Liver (tissue), 9 donors: Measurements from ENCODE around the gene BIRC5. TPM values are rescaled to one million over a fixed set of nuclear protein-coding genes. Genes with fewer than 3 reads are reported as not detected.

Experiments
- DNase-seq: peaks from one replicate; pipeline ENCODE4 v3.0.0-alpha.2; 2017; ENCODE audit warnings: low spot score
- H3K27ac ChIP-seq, 2 donors: one replicate each; pipeline ENCODE4 v1.7.0; 2013; ENCODE audit warnings: inconsistent platforms in 2 of 2, low read length in 2 of 2, control low read depth in 1 of 2, low read depth in 1 of 2, mild to moderate bottlenecking in 1 of 2
- H3K27me3 ChIP-seq, 4 donors: one replicate each; pipeline versions ENCODE4 v1.6.1 to v1.7.0; 2013; ENCODE audit warnings: low read length in 3 of 4, inconsistent platforms in 1 of 4, mild to moderate bottlenecking in 1 of 4, moderate library complexity in 1 of 4; ENCODE audit not compliant: control insufficient read depth in 4 of 4, insufficient read depth in 4 of 4
- H3K36me3 ChIP-seq, 4 donors: one replicate each; pipeline versions ENCODE4 v1.6.1 to v1.7.0; 2013; ENCODE audit warnings: low read length in 3 of 4, mild to moderate bottlenecking in 3 of 4, low read depth in 1 of 4, moderate library complexity in 1 of 4; ENCODE audit not compliant: control insufficient read depth in 4 of 4, insufficient read depth in 3 of 4
- H3K4me1 ChIP-seq, 4 donors: one replicate each; pipeline versions ENCODE4 v1.6.1 to v1.7.0; 2013; ENCODE audit warnings: low read length in 3 of 4, mild to moderate bottlenecking in 3 of 4, moderate library complexity in 1 of 4; ENCODE audit not compliant: control insufficient read depth in 4 of 4, insufficient read depth in 4 of 4
- H3K4me3 ChIP-seq, 3 donors: one replicate each; pipeline versions ENCODE4 v1.6.1 to v1.7.0; 2013; ENCODE audit warnings: low read length in 3 of 3, control low read depth in 1 of 3, low read depth in 1 of 3, mild to moderate bottlenecking in 1 of 3
- H3K9ac ChIP-seq, 2 donors: one replicate each; pipeline ENCODE4 v1.7.0; 2013; ENCODE audit warnings: low read length in 2 of 2, mild to moderate bottlenecking in 2 of 2, moderate library complexity in 2 of 2, control low read depth in 1 of 2, low read depth in 1 of 2
- H3K9me3 ChIP-seq, 4 donors: one replicate each; pipeline versions ENCODE4 v1.6.1 to v1.7.0; 2013; ENCODE audit warnings: low read length in 3 of 4; ENCODE audit not compliant: control insufficient read depth in 4 of 4
- ATF3 ChIP-seq: IDR thresholded peaks from 2 replicates; pipeline ENCODE4 v1.6.1; 2016; ENCODE audit warnings: antibody characterized with exemption
- CTCF ChIP-seq: fragments of 150-350 bp; IDR thresholded peaks from 2 replicates; pipeline ENCODE4 v1.5.1; 2017; ENCODE audit warnings: improper control_type of control experiment, low read depth, low read length; ENCODE audit not compliant: missing input control
- EGR1 ChIP-seq, 2 donors: IDR thresholded peaks; 2 replicates each; pipeline ENCODE4 v1.6.1; 2016 to 2018; ENCODE audit warnings: antibody characterized with exemption in 2 of 2, low read depth in 2 of 2
- FOXA1 ChIP-seq: IDR thresholded peaks from 2 replicates; pipeline ENCODE4 v1.6.1; 2016; ENCODE audit warnings: antibody characterized with exemption
- FOXA2 ChIP-seq: IDR thresholded peaks from 2 replicates; pipeline ENCODE4 v1.6.1; 2016; ENCODE audit warnings: antibody characterized with exemption
- GABPA ChIP-seq, 2 donors: IDR thresholded peaks in 1 of 2; conservative IDR thresholded peaks in 1 of 2; 2 replicates each; pipeline ENCODE4 v1.6.1; 2016; ENCODE audit warnings: antibody characterized with exemption in 2 of 2, mild to moderate bottlenecking in 1 of 2, moderate library complexity in 1 of 2
- HNF4A ChIP-seq, 2 donors: conservative IDR thresholded peaks; 2 replicates each; pipeline ENCODE4 v1.6.1; 2016; ENCODE audit warnings: antibody characterized with exemption in 2 of 2, mild to moderate bottlenecking in 2 of 2
- HNF4G ChIP-seq: IDR thresholded peaks from 2 replicates; pipeline ENCODE4 v1.6.1; 2016; ENCODE audit warnings: antibody characterized with exemption
- JUND ChIP-seq, 2 donors: IDR thresholded peaks; 2 replicates each; pipeline ENCODE4 v1.6.1; 2016; ENCODE audit warnings: antibody characterized with exemption in 2 of 2
- MAX ChIP-seq: IDR thresholded peaks from 2 replicates; pipeline ENCODE4 v1.6.1; 2016; ENCODE audit warnings: antibody characterized with exemption
- NR2F2 ChIP-seq: IDR thresholded peaks from 2 replicates; pipeline ENCODE4 v1.6.1; 2016; ENCODE audit warnings: antibody characterized with exemption
- RAD21 ChIP-seq, 2 donors: IDR thresholded peaks; 2 replicates each; pipeline ENCODE4 v1.6.1; 2016; ENCODE audit warnings: antibody characterized with exemption in 2 of 2, mild to moderate bottlenecking in 2 of 2
- RXRA ChIP-seq, 2 donors: IDR thresholded peaks; 2 replicates each; pipeline ENCODE4 v1.6.1; 2017 to 2018; ENCODE audit warnings: antibody characterized with exemption in 2 of 2, mild to moderate bottlenecking in 1 of 2
- SP1 ChIP-seq: IDR thresholded peaks from 2 replicates; pipeline ENCODE4 v1.6.1; 2018; ENCODE audit warnings: antibody characterized with exemption, mild to moderate bottlenecking
- TAF1 ChIP-seq: conservative IDR thresholded peaks from 2 replicates; pipeline ENCODE4 v1.6.1; 2016; ENCODE audit warnings: antibody characterized with exemption, mild to moderate bottlenecking
- YY1 ChIP-seq: IDR thresholded peaks from 2 replicates; pipeline ENCODE4 v1.6.1; 2016; ENCODE audit warnings: antibody characterized with exemption, mild to moderate bottlenecking
- ZBTB33 ChIP-seq: IDR thresholded peaks from 2 replicates; pipeline ENCODE4 v1.6.1; 2016; ENCODE audit warnings: antibody characterized with exemption
- WGBS: extraction: QIAGEN DNeasy Blood & Tissue Kit; methylation state at CpG from one replicate; pipeline ENCODE4 v1.1.7; 2013; 5-methylcytosine and 5-hydroxymethylcytosine counted together
- polyA plus RNA-seq, 2 donors: library from polyadenylated mRNA; stranded (reverse) in 1 of 2; unstranded in 1 of 2; fragments of 200-250 nt in 1 of 2; fragments of >200 nt in 1 of 2; fragmentation: Nextera tagmentation in 1 of 2; extraction: Ambion mirVana in 1 of 2; gene quantifications; one replicate each; pipeline versions ENCODE4 v1.2.1 to v1.2.3, GENCODE V29; 2013 to 2015
- total RNA-seq, 2 donors: library from RNA; depleted of rRNA; stranded (reverse); fragments of >200 nt; gene quantifications; one replicate each; pipeline ENCODE4 v1.2.3, GENCODE V29; 2014
- donor health status: healthy.
- donor health status: healthy.
- donor health status: healthy.
- donor health status: healthy.
- donor health status: healthy.

BIRC5 gene
- total and polyA plus RNA-seq, 4 donors: 0.42 to 73.2 (median 3.1) TPM

GRCh38 chr17:78230996-78231935 lies 17.2 kb downstream of the BIRC5 start, which contains the start of gene TMEM235:
Gene TMEM235 (plus strand): TSS chr17:78231631. CDS start chr17:78232024, 393 bp downstream.
- Histone ChIP-seq H3K4me1 (peaks cover 0 to 3% (median 0%) of the 10 kb centered on the region in 4 donors), H3K9ac (no peak within 1 kb of the TSS), H3K9me3 (no peaks in the 10 kb centered on the region), H3K4me3 (peak within 1 kb of the TSS in 1 of 3 donors; percentile 25), H3K27ac (no peak within 1 kb of the TSS), H3K36me3 (no peaks in the 10 kb centered on the region), H3K27me3 (peaks cover 0 to 5% (median 4%) of the 10 kb centered on the region in 4 donors)
- TF ChIP-seq SP1 (no peak), JUND (IDR thresholded peaks at IDR 0.05) (no peak), RXRA (IDR thresholded peaks at IDR 0.05) (no peak), FOXA2 (no peak), CTCF (no peak), YY1 (no peak), ATF3 (no peak), HNF4A (conservative IDR thresholded peaks at IDR 0.05) (no peak), MAX (no peak), ZBTB33 (no peak), TAF1 (no peak), HNF4G (no peak), FOXA1 (no peak), GABPA (IDR thresholded peaks at IDR 0.05 in 1 of 2, conservative IDR thresholded peaks at IDR 0.05 in 1 of 2) (no peak), NR2F2 (no peak), RAD21 (IDR thresholded peaks at IDR 0.05) (no peak)
- WGBS: 28% methylated on average over 52 of the region's 52 CpGs
- DNase-seq: no peak

GRCh38 chr17:78231991-78232858 lies 18.2 kb downstream of the BIRC5 start:
- Histone ChIP-seq H3K9me3 (no peaks in the 10 kb centered on the region), H3K4me3 (peak overlapping the region in 1 of 3 donors; percentile 25), H3K27ac (no peak overlapping the region), H3K4me1 (no peaks in the 10 kb centered on the region), H3K36me3 (no peaks in the 10 kb centered on the region), H3K9ac (no peak overlapping the region), H3K27me3 (peaks cover 0 to 5% (median 4%) of the 10 kb centered on the region in 4 donors)
- 18% methylated on average over 55 of the region's 55 CpGs for WGBS
- DNase-seq: no peak
- TF ChIP-seq EGR1 (IDR thresholded peaks at IDR 0.05; ENCODE audit: low read depth in 2 of 2): no peak
- TF ChIP-seq CTCF: no peak
- TF ChIP-seq HNF4G: no peak
- no peak for TF ChIP-seq NR2F2
- TF ChIP-seq ZBTB33: no peak
- no peak for TF ChIP-seq SP1
- no peak for TF ChIP-seq RXRA (IDR thresholded peaks at IDR 0.05)
- TF ChIP-seq JUND (IDR thresholded peaks at IDR 0.05): no peak
- no peak for TF ChIP-seq TAF1
